Heart right ventricle (tissue), 16 donors: ENCODE data around the gene FA2H. TPM values are rescaled to one million over a fixed set of nuclear protein-coding genes. Genes with fewer than 3 reads are reported as not detected.

Experiments used
- ATAC-seq, 8 donors: fragments of 200-7000 bp; cut with Tn5 transposase; one replicate each; pipeline ENCODE4 v1.9.1; 2020; ENCODE audit warnings: mild to moderate bottlenecking in 8 of 8, moderate library complexity in 8 of 8, moderate number of reproducible peaks in 1 of 8
- DNase-seq, 2 donors: peaks; one replicate each; pipeline ENCODE4 v3.0.0-alpha.2; 2020
- H3K27ac ChIP-seq, 10 donors: fragments of 200-600 bp; sonication (generic) in 2 of 10; one replicate each; pipeline versions ENCODE4 v1.5.0 to v1.8.0; 2020 to 2022; ENCODE audit warnings: mild to moderate bottlenecking in 3 of 10
- H3K27me3 ChIP-seq, 7 donors: fragments of 200-600 bp; one replicate each; pipeline ENCODE4 v1.8.0; 2021 to 2022; ENCODE audit warnings: mild to moderate bottlenecking in 2 of 7
- H3K36me3 ChIP-seq, 9 donors: fragments of 200-600 bp; sonication (generic) in 1 of 9; one replicate each; pipeline versions ENCODE4 v1.5.0 to v1.8.0; 2020 to 2022; ENCODE audit warnings: mild to moderate bottlenecking in 2 of 9
- H3K4me1 ChIP-seq, 9 donors: fragments of 200-600 bp; sonication (generic) in 1 of 9; one replicate each; pipeline versions ENCODE4 v1.5.0 to v1.8.0; 2020 to 2022; ENCODE audit warnings: mild to moderate bottlenecking in 4 of 9
- H3K4me3 ChIP-seq, 10 donors: fragments of 200-600 bp; sonication (generic) in 2 of 10; one replicate each; pipeline versions ENCODE4 v1.5.0 to v1.8.0; 2020 to 2022; ENCODE audit warnings: mild to moderate bottlenecking in 7 of 10, moderate library complexity in 2 of 10
- H3K9me3 ChIP-seq, 11 donors: fragments of 200-600 bp in 10 of 11; sonication (generic) in 2 of 11; one replicate each; pipeline versions ENCODE4 v1.5.0 to v1.8.0; 2013 to 2022; ENCODE audit warnings: mild to moderate bottlenecking in 2 of 11, control low read depth in 1 of 11, moderate library complexity in 1 of 11
- WGBS, 2 donors: extraction: QIAGEN DNeasy Blood & Tissue Kit; methylation state at CpG; one replicate each; pipeline ENCODE4 v1.1.7; 2013; ENCODE audit warnings: inconsistent platforms in 1 of 2; 5-methylcytosine and 5-hydroxymethylcytosine counted together
- intact Hi-C, 10 donors: fragments of 100-400 bp; cut with DNase I; formaldehyde crosslinking; loops; one replicate each; pipeline versions ENCODE4 v1.11.1 to v1.14.2; 2022
- polyA plus RNA-seq, 2 donors: library from polyadenylated mRNA; stranded (reverse); fragments of 200-250 nt; gene quantifications; one replicate each; pipeline ENCODE4 v1.2.3, GENCODE V29; 2013
- total RNA-seq, 10 donors: library from RNA; stranded (reverse); fragmentation: NEBNext Ultra II Directional in 3 of 10; extraction: Animal tissue kit (Norgen Biotek cat#: 25700) in 3 of 10; gene quantifications; one replicate each; pipeline versions ENCODE4 v1.2.1 to v1.2.4, GENCODE V29; 2021 to 2023
- TF ChIP-seq, protein P1 (sequence below), 9 donors: fragments of 200-600 bp; sonication (generic) in 2 of 9; IDR thresholded peaks; one replicate each; pipeline versions ENCODE4 v1.5.0 to v1.8.0; 2021 to 2022; ENCODE audit warnings: antibody characterized with exemption in 9 of 9, mild to moderate bottlenecking in 5 of 9, moderate library complexity in 1 of 9
- donor health status: Arrhythmogenic right ventricular cardiomyopathy.
- donor health status: ischemic (EF 13 %, LVEDD 7.1; RV severe dilation, severe dysfunction).
- donor health status: healthy with polysubstance abuse.
- donor health status: DM: no; HTN: yes; CAD: no.
- donor health status: DM: no; HTN: no; CAD: no.
- donor health status: ischemic (EF 25% LVEDD 6.9; RV normal size, moderate dysfunction).
- donor health status: ischemic (EF 25% LVEDD 5.7; RV mildly dilated, moderate dysfunction).
- donor health status: healthy.
- donor health status: DM: yes; HTN: yes; CAD: no.
- donor health status: Ischemic cardiomyopathy.
- donor health status: ischemic (EF 35%, LVEDD 5.7; RV mildly dilated, moderate dysfunction).
- donor health status: nonischemic (EF 11% LVEDD 7.7; RV severe dilation, severe dysfunction).
- donor health status: DM: yes; HTN: yes; CAD: no.
- donor health status: PGD.
- donor health status: ischemic (EF 29% LVEDD 5.4; RV normal size, mild dysfunction).
- donor health status: nonischemic (EF 23%, LVEDD 6.1; RV moderate dilation, normal function).

The FA2H gene
- total and polyA plus RNA-seq, 12 donors = 0.04 to 0.41 (median 0.15) TPM; not detected in 9

GRCh38 chr16:74752258-74752657, 22.4 kb downstream of the FA2H start:
- DNase-seq (no peak), ATAC-seq (no peak)
- 77 to 93% methylated on average over 2 of the region's 2 CpGs for WGBS, 2 donors
- TF ChIP-seq, protein P1, sequence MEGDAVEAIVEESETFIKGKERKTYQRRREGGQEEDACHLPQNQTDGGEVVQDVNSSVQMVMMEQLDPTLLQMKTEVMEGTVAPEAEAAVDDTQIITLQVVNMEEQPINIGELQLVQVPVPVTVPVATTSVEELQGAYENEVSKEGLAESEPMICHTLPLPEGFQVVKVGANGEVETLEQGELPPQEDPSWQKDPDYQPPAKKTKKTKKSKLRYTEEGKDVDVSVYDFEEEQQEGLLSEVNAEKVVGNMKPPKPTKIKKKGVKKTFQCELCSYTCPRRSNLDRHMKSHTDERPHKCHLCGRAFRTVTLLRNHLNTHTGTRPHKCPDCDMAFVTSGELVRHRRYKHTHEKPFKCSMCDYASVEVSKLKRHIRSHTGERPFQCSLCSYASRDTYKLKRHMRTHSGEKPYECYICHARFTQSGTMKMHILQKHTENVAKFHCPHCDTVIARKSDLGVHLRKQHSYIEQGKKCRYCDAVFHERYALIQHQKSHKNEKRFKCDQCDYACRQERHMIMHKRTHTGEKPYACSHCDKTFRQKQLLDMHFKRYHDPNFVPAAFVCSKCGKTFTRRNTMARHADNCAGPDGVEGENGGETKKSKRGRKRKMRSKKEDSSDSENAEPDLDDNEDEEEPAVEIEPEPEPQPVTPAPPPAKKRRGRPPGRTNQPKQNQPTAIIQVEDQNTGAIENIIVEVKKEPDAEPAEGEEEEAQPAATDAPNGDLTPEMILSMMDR (IDR thresholded peaks at IDR 0.05) = no peak
- Histone ChIP-seq H3K27ac (no peak overlapping the region), H3K4me1 (no peaks in the 10 kb centered on the region), H3K9me3 (no peaks in the 10 kb centered on the region), H3K36me3 (no peaks in the 10 kb centered on the region), H3K27me3 (peaks cover 0 to 49% (median 24%) of the 10 kb centered on the region in 7 donors), H3K4me3 (no peak overlapping the region)
- intact Hi-C loops = no loop called here

- DNase-seq (no peak), ATAC-seq (no peak)
- TF ChIP-seq, protein P1 (IDR thresholded peaks at IDR 0.05) = no peak
- Histone ChIP-seq H3K4me1 (no peaks in the 10 kb centered on the region), H3K4me3 (no peak overlapping the region), H3K27ac (no peak overlapping the region), H3K27me3 (peaks cover 0 to 50% (median 24%) of the 10 kb centered on the region in 7 donors), H3K36me3 (no peaks in the 10 kb centered on the region), H3K9me3 (no peaks in the 10 kb centered on the region)
- 82 to 88% methylated on average over 5 of the region's 5 CpGs for WGBS, 2 donors
- intact Hi-C loops = no loop called here
These were observed 23.0 kb downstream of the FA2H start for GRCh38 chr16:74751658-74752057.

DNA sequence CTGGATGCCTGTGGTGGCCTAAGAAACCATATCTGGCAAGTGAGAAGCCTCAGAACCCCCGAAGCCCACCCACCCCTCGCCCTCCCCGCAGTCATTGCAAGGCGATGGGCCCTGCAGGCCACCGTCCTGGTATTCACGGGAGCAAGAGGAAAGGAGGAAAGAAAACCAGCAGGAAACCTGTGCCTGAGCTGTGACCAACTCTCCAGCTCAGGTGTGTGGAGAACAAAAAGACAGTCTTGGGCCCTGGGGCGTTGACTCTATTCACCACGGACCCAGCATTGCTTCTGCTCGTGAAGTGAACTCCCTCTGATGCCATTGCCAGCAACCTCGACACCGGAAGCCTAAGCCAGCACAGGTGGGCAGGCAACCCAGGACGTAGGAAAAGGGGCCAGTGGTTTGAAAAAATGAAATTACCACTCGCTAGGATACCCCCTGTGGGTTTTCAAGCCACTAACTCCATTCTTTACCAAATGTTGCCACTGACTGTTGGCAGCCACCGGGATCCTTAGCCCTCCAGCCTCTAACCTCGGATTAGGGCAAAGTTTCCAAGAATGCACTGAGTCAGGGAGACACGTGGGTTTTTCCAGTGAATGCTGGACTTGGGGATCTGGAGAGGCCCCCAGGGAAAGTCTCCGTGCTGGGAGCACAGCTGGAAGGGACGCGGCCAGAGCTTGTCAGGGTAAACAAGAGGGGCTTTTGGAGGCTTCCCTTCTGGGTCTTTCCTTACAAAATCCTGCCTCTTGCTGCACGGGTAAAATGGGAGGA, 25.1 kb downstream of the FA2H start:
- Histone ChIP-seq H3K4me3 (no peak overlapping the region), H3K4me1 (no peaks in the 10 kb centered on the region), H3K27me3 (peaks cover 0 to 37% (median 19%) of the 10 kb centered on the region in 7 donors), H3K36me3 (no peaks in the 10 kb centered on the region), H3K9me3 (no peaks in the 10 kb centered on the region), H3K27ac (no peak overlapping the region)
- 48 to 50% methylated on average over 20 of the region's 20 CpGs for WGBS, 2 donors
- no peak for ATAC-seq
- TF ChIP-seq, protein P1 (IDR thresholded peaks at IDR 0.05) = no peak
- DNase-seq = no peak
- intact Hi-C loops = no loop called here

DNA sequence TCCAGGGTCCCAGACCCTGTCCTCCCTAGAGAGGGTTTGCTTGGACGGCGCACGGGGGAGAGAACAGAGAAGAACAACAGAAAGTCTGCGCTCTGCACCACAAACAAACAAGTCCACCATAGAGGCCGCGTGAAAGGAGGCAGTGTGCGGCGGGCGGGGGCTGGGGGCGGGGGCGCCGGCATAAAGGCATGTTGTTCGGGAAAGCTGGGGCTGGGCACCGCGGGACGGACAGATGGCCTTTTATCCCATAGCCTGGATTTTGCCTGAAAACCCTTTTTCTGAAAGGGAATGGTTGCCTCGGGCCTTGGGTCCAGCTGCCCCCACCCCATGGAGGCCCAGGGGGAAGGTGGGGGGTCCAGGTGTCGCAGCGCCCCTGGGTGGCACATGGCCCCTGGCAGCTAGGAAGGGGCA, 26.0 kb downstream of the FA2H start:
- DNase-seq = no peak
- H3K27me3 ChIP-seq = peaks cover 0 to 40% (median 13%) of the 10 kb centered on the region in 7 donors
- intact Hi-C loops = no loop called here
- WGBS, 2 donors = 83 to 84% methylated on average over 19 of the region's 19 CpGs
- H3K36me3 ChIP-seq = no peaks in the 10 kb centered on the region
- no peak for ATAC-seq
- no peak overlapping the region for H3K27ac ChIP-seq
- TF ChIP-seq, protein P1 (IDR thresholded peaks at IDR 0.05) = no peak
- no peak overlapping the region for H3K4me3 ChIP-seq
- H3K9me3 ChIP-seq = no peaks in the 10 kb centered on the region
- H3K4me1 ChIP-seq = no peaks in the 10 kb centered on the region
